Thymus (tissue), 11 donors: ENCODE results near the gene NAP1L1. TPM values are rescaled to one million over a fixed set of nuclear protein-coding genes. Genes with fewer than 3 reads are reported as not detected.

Experiments
- DNase-seq, 9 donors: peaks; one replicate each; pipeline ENCODE4 v3.0.0-alpha.2; 2013; ENCODE audit warnings: low spot score in 9 of 9, low read depth in 6 of 9, missing footprints in 1 of 9
- H3K27ac ChIP-seq, 2 donors: one replicate each; pipeline ENCODE4 v1.5.1; 2013; ENCODE audit warnings: control low read depth in 1 of 2, low read depth in 1 of 2, low read length in 1 of 2, mild to moderate bottlenecking in 1 of 2, moderate library complexity in 1 of 2
- H3K27me3 ChIP-seq, 2 donors: one replicate each; pipeline ENCODE4 v1.5.1; 2013; ENCODE audit warnings: low read length in 1 of 2; ENCODE audit not compliant: control insufficient read depth in 2 of 2, insufficient read depth in 1 of 2
- H3K36me3 ChIP-seq, 2 donors: one replicate each; pipeline ENCODE4 v1.5.1; 2013; ENCODE audit warnings: low read length in 1 of 2, mild to moderate bottlenecking in 1 of 2, moderate library complexity in 1 of 2; ENCODE audit not compliant: control insufficient read depth in 2 of 2, insufficient read depth in 2 of 2
- H3K4me1 ChIP-seq, 2 donors: one replicate each; pipeline ENCODE4 v1.5.1; 2013; ENCODE audit warnings: low read length in 2 of 2; ENCODE audit not compliant: control insufficient read depth in 2 of 2, insufficient read depth in 2 of 2
- H3K4me3 ChIP-seq, 2 donors: one replicate each; pipeline ENCODE4 v1.5.1; 2013; ENCODE audit warnings: low read length in 2 of 2, control low read depth in 1 of 2, mild to moderate bottlenecking in 1 of 2
- H3K9me3 ChIP-seq, 2 donors: one replicate each; pipeline ENCODE4 v1.5.1; 2013; ENCODE audit warnings: low read length in 1 of 2, mild to moderate bottlenecking in 1 of 2; ENCODE audit not compliant: control insufficient read depth in 2 of 2, insufficient read depth in 1 of 2
- WGBS: extraction: QIAGEN DNeasy Blood & Tissue Kit; methylation state at CpG from one replicate; pipeline ENCODE4 v1.1.7; 2013; 5-methylcytosine and 5-hydroxymethylcytosine counted together
- polyA plus RNA-seq: library from polyadenylated mRNA; stranded (reverse); fragments of 200-250 nt; gene quantifications from one replicate; pipeline ENCODE4 v1.2.3, GENCODE V29; 2013
- total RNA-seq: library from RNA; stranded (reverse); fragments of 120-200 nt; gene quantifications from one replicate; pipeline ENCODE4 v1.2.4, GENCODE V29; 2013
- donor health status: healthy.

Gene NAP1L1
- total and polyA plus RNA-seq, 2 donors, result 284 to 548 TPM

DNA sequence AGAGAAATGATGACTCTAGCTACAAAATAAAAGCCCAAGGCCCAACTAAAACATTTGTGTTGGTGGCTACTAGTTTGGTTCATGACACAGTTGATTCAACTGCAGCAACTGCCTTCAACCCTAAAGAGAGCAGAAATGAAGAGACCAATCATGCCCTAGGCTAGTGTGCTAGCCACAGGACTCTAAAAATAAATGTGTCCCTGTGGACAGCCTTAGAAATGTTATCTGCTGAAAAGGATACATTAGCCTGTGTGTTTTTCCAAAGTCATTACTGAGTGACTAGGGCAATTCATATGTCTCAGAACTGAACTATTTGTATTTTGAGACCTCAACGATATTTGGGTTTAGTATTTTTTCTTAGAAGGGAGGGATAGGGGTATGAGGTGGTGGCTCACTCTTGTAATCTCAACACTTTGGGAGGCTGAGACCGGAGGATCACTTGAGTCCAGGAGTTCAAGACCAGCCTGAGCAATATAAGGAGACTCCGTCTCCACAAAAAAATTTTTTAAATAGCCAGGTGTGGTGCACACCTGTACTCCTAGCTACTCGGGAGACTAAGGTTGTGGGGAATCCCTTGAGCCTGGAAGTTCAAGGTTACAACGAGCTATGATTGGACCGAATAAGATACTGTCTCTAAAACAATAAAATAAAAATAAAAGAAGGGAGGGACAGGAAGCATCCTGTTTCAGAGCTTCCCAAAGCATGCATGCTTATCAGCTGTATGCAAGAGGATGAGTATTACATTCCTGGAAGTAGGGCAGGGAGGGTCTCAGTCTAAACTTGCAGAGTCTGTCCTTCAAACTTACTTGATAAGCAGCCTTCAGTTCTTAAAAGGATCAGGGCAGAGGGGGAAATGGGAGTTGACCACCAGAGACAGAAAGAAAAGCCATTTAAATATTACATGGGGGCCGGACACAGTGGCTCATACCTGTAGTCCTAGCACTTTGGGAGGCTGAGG lies 29.6 kb upstream of the NAP1L1 start:
- no peak for DNase-seq
- Histone ChIP-seq H3K36me3 (no peaks in the 10 kb centered on the region), H3K4me1 (no peaks in the 10 kb centered on the region), H3K9me3 (peaks cover 0 to 3% of the 10 kb centered on the region in 2 donors), H3K27me3 (no peaks in the 10 kb centered on the region), H3K27ac (no peak overlapping the region), H3K4me3 (no peak overlapping the region)
- WGBS, result 92% methylated on average over 7 of the region's 7 CpGs

GRCh38 chr12:76111209-76111749 lies 26.8 kb upstream of the NAP1L1 start:
- Histone ChIP-seq H3K36me3 (no peaks in the 10 kb centered on the region), H3K27ac (no peak overlapping the region), H3K4me3 (no peak overlapping the region), H3K4me1 (no peaks in the 10 kb centered on the region), H3K27me3 (no peaks in the 10 kb centered on the region), H3K9me3 (no peaks in the 10 kb centered on the region)
- no peak for DNase-seq
- no CpG with 5 or more reads among the region's 1 CpG for WGBS

DNA sequence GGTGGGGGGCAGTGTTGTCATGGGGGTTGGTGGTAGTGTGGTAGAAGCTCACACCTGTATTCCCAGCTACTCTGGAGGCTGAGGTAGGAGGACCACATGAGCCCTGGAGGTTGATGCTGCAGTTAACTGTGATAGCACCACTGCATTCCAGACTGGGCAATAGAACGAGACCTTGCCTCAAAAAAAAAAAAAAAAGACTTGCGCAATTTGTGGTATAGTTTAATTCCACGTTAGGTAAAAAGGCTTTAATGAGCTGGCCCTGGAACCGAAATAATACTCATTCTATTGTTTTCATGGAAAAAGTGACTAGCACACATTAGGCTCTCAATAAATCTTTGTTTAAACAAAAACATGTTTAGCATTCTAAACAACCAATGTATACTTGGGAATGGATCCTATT lies 25.4 kb upstream of the NAP1L1 start:
- Histone ChIP-seq H3K4me3 (no peak overlapping the region), H3K9me3 (no peaks in the 10 kb centered on the region), H3K27ac (no peak overlapping the region), H3K27me3 (no peaks in the 10 kb centered on the region), H3K4me1 (no peaks in the 10 kb centered on the region), H3K36me3 (no peaks in the 10 kb centered on the region)
- DNase-seq, result no peak
- 93% methylated on average over 4 of the region's 4 CpGs for WGBS

- Histone ChIP-seq H3K27me3 (no peaks in the 10 kb centered on the region), H3K9me3 (no peaks in the 10 kb centered on the region), H3K4me1 (no peaks in the 10 kb centered on the region), H3K27ac (no peak overlapping the region), H3K4me3 (no peak overlapping the region), H3K36me3 (no peaks in the 10 kb centered on the region)
- DNase-seq, result no peak
- WGBS, result 95% methylated on average over 3 of the region's 3 CpGs
Measured at GRCh38 chr12:76108356-76108755, 23.9 kb upstream of the NAP1L1 start.

GRCh38 chr12:76106631-76107030 lies 22.1 kb upstream of the NAP1L1 start:
- no peaks in the 10 kb centered on the region for H3K9me3 ChIP-seq
- no peaks in the 10 kb centered on the region for H3K27me3 ChIP-seq
- no peaks in the 10 kb centered on the region for H3K4me1 ChIP-seq
- DNase-seq, result no peak
- no peak overlapping the region for H3K27ac ChIP-seq
- H3K4me3 ChIP-seq, result no peak overlapping the region
- H3K36me3 ChIP-seq, result no peaks in the 10 kb centered on the region
- 63% methylated on average over 3 of the region's 3 CpGs for WGBS

GRCh38 chr12:76103958-76104357 lies 19.5 kb upstream of the NAP1L1 start:
- DNase-seq, result no peak
- Histone ChIP-seq H3K27me3 (no peaks in the 10 kb centered on the region), H3K27ac (no peak overlapping the region), H3K9me3 (no peaks in the 10 kb centered on the region), H3K36me3 (no peaks in the 10 kb centered on the region), H3K4me1 (no peaks in the 10 kb centered on the region), H3K4me3 (no peak overlapping the region)
- WGBS, result 100% methylated on average over 1 of the region's 1 CpG

GRCh38 chr12:76101739-76102385 lies 17.4 kb upstream of the NAP1L1 start:
- WGBS, result 94% methylated on average over 1 of the region's 1 CpG
- no peaks in the 10 kb centered on the region for H3K9me3 ChIP-seq
- no peaks in the 10 kb centered on the region for H3K27me3 ChIP-seq

DNA sequence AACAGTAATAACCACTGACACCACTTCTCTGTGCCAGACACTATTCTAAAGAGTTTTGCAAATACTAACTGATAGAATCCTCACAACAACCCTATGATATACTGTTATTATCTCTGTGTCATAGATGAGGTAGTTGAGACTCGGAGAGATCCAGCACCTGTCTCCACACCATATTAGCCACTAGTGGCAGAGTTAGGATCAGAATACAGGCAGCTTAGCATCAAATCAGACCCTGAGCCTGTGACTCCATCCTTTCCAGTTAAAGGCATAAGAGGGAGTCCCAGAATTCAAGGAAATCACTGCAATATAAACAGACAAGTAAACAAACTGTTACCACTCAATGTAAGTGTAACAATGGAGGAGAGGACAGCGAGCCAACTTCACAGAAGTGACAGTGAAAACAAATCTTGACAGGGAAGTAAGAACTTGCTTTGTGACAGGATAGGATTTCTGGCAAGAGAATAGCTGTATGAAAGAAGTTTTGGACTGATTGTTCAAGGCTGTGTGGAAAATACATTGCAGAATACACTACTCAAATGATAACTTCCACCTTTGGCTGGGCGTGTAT lies 11.7 kb upstream of the NAP1L1 start:
- WGBS, result 96% methylated on average over 3 of the region's 3 CpGs
- no peak for DNase-seq

More at GRCh38 chr12:76101739-76102385, 17.4 kb upstream of the NAP1L1 start:
- Histone ChIP-seq H3K4me3 (no peak overlapping the region), H3K4me1 (no peaks in the 10 kb centered on the region), H3K27ac (no peak overlapping the region), H3K36me3 (no peaks in the 10 kb centered on the region)
- DNase-seq, result no peak

DNA sequence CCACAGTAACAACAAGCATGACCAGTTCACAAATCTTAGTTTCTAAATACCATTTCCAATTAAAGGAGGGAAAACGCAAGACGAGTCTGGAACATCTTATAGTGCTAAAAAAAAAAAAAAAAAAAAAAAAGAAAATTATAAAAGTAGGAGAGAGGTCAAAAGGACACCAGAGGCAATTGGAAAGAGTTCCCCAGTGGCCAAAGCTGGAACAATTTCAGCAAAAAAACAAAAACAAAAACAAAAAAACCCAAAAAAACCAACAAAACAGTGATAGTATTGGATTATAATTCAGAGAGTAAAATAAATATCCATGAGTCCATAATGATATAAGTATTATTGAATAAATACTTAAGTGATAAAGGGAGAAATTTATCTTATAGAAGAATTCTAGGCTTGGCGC lies 10.3 kb upstream of the NAP1L1 start:
- no peak overlapping the region for H3K4me3 ChIP-seq
- WGBS, result over 99% methylated on average over 3 of the region's 3 CpGs
- H3K36me3 ChIP-seq, result no peaks in the 10 kb centered on the region
- no peaks in the 10 kb centered on the region for H3K27me3 ChIP-seq
- H3K4me1 ChIP-seq, result no peaks in the 10 kb centered on the region
- DNase-seq, result no peak
- H3K9me3 ChIP-seq, result no peaks in the 10 kb centered on the region
- H3K27ac ChIP-seq, result no peak overlapping the region

More for the DNA sequence above, 11.7 kb upstream of the NAP1L1 start:
- Histone ChIP-seq H3K27ac (no peak overlapping the region), H3K4me1 (no peaks in the 10 kb centered on the region), H3K9me3 (no peaks in the 10 kb centered on the region), H3K4me3 (no peak overlapping the region), H3K27me3 (no peaks in the 10 kb centered on the region), H3K36me3 (no peaks in the 10 kb centered on the region)
